SJCRH30 (cell line): Measurements from ENCODE around the gene SCIN. TPM values are rescaled to one million over a fixed set of nuclear protein-coding genes. Genes with fewer than 3 reads are reported as not detected.
"Not testable (repeated sequence)": the region's sequence is repeated elsewhere in the genome, so short reads cannot be mapped to it uniquely, and the experiment has no call there.

Experiments used
- DNase-seq, 2 experiments: peaks; one replicate each; pipeline ENCODE4 v3.0.0-alpha.2; 2015 to 2020
- H3K27ac ChIP-seq: fragments of 250-450 bp; sonication (Bioruptor Pico); 2 replicates; pipeline ENCODE4 v1.5.1; 2020; ENCODE audit warnings: mild to moderate bottlenecking, moderate library complexity
- H3K27me3 ChIP-seq: fragments of 250-450 bp; sonication (Bioruptor Pico); 2 replicates; pipeline ENCODE4 v1.5.1; 2020; ENCODE audit warnings: mild to moderate bottlenecking, moderate library complexity
- H3K36me3 ChIP-seq: fragments of 250-450 bp; sonication (Bioruptor Pico); 2 replicates; pipeline ENCODE4 v1.5.1; 2020; ENCODE audit warnings: mild to moderate bottlenecking, moderate library complexity
- H3K4me1 ChIP-seq: fragments of 250-450 bp; sonication (Bioruptor Pico); 2 replicates; pipeline ENCODE4 v1.5.1; 2020; ENCODE audit warnings: mild to moderate bottlenecking, moderate library complexity
- H3K4me3 ChIP-seq: fragments of 250-450 bp; sonication (Bioruptor Pico); 2 replicates; pipeline ENCODE4 v1.5.1; 2020; ENCODE audit warnings: mild to moderate bottlenecking, moderate library complexity
- H3K9me3 ChIP-seq: fragments of 250-450 bp; sonication (Bioruptor Pico); replicated peaks from 2 replicates; pipeline ENCODE4 v1.5.1; 2020; ENCODE audit warnings: mild to moderate bottlenecking, moderate library complexity
- total RNA-seq: library from RNA; depleted of rRNA; stranded (reverse); fragments of >200 nt; shearing (Covaris generic); gene quantifications from 2 replicates; pipeline ENCODE4 v1.2.3, GENCODE V29; 2014

Gene SCIN
- total RNA-seq, 1 experiment from 2014 or later: not detected

DNA sequence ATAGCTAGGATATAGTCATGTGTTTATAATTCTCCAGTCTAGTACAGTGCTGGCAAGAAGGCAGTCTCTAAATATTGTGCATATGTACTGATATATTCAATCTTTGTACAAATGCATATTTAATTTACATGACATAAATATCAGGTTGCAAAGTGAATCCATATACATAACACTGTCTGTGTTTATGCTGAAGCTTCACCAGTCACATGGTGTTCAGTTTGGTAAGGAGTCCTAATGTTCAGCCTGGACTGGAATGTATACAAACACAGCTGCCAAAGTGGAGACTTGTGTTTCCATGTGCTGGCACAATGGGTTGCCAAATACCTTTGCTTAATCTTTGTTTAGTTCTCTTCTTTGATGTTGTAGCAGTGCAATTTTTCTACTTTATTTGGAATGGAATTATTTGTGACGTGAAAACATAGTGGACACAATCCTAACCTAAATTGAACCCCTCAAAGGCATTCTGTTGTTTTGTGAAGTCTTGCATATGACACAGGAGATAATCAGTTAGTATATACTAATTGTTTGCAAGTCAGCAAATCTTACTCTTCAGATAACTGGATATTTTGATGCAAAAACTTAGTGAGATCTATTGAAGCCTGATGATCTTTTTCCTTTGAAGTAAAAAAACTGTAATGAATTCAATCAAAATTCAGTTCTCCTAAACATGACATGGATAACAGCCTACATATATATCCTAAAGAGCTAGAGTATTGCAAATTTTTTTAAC is 99.6 kb downstream of the SCIN start:
- H3K4me3 ChIP-seq: no peak overlapping the region
- H3K27ac ChIP-seq: no peak overlapping the region
- peaks cover 8% of the 10 kb centered on the region; the same call in 1 of the 2 replicates for H3K4me1 ChIP-seq
- no peaks in the 10 kb centered on the region for H3K27me3 ChIP-seq
- peaks cover 9% of the 10 kb centered on the region; the same call in 1 of the 2 replicates for H3K9me3 ChIP-seq
- H3K36me3 ChIP-seq: no peaks in the 10 kb centered on the region
- DNase-seq: peak; percentile 28 to 44

DNA sequence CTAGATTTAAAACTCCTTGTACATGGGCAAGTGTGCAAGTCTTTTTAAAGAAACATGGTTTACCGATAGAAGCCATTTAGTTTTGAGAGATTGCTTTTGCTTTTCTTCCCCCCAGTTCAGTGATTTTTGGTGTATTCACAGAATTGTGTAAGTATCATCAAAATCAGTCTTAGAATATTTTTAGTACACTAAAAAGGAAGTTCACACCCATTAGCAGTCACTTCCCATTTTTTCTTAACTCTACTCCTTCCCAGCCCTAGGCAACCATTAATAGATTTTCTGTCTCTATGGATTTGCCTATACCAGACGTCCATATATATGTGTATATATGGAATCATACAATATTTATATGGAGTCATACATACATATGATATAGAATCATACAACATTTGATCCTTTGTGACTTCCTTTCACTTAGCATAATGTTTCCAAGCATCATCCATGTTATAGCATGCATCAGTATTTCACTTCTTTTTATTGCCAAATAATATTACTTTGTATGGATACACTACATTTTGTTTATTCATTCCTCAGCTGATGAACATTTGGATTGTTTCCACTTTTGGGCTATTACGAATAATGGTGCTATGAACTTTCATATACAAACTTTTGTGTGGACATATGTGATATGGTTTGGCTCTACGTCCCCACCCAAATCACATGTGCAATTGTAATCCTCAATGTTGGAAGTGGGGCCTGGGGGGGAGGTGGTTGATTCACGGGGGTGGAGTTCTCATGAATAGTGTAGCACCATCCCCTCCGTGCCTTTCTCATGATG is 100.4 kb downstream of the SCIN start:
- no peaks in the 10 kb centered on the region for H3K36me3 ChIP-seq
- DNase-seq: no peak

DNA sequence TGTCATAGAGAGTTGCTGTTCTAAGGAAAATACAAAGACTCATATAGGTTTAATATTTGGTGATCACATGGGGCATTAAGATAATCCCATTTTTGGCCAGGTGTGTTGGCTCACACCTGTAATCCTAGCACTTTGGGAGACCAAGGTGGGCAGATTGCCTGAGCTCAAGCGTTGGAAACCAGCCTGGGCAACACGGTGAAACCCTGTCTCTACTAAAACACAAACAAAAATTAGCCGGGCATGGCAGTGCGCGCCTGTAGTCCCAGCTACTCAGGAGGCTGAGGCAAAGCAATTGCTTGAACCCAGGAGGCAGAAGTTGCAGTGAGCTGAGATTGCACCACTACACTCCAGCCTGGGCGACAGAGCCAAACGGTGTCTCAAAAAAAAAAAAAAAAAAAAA is 102.9 kb downstream of the SCIN start:
- H3K4me1 ChIP-seq, H3K9me3 ChIP-seq, DNase-seq, H3K27ac ChIP-seq, H3K27me3 ChIP-seq, H3K4me3 ChIP-seq, H3K36me3 ChIP-seq: not testable (repeated sequence)

More for the DNA sequence above, 100.4 kb downstream of the SCIN start:
- no peak overlapping the region for H3K4me3 ChIP-seq
- peaks cover 9% of the 10 kb centered on the region; the same call in 1 of the 2 replicates for H3K9me3 ChIP-seq
- no peak overlapping the region for H3K27ac ChIP-seq
- peaks cover 8% of the 10 kb centered on the region; the same call in 1 of the 2 replicates for H3K4me1 ChIP-seq
- no peaks in the 10 kb centered on the region for H3K27me3 ChIP-seq

DNA sequence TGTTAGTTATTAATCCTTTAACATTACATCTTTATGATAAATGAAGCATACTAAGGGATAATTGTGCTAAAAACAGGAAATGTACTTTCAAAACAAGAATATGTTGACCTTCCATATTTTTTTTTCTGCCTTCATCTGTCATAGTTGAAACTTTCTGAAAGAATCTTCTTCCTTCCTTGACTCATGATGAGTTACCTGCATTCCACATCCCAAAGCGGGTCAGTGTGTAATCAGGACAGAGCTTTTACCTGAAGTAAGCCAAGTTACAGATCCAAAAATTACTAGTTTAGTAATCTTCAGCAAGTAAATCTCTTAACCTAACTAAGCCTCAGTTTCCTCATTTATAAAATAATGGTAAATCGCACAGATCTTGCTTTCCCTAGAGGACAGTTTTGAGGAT is 103.5 kb downstream of the SCIN start:
- Histone ChIP-seq H3K27me3 (no peaks in the 10 kb centered on the region), H3K4me3 (no peak overlapping the region), H3K36me3 (no peaks in the 10 kb centered on the region), H3K27ac (no peak overlapping the region), H3K4me1 (peaks cover 8% of the 10 kb centered on the region; the same call in 1 of the 2 replicates), H3K9me3 (no peaks in the 10 kb centered on the region)
- no peak for DNase-seq

DNA sequence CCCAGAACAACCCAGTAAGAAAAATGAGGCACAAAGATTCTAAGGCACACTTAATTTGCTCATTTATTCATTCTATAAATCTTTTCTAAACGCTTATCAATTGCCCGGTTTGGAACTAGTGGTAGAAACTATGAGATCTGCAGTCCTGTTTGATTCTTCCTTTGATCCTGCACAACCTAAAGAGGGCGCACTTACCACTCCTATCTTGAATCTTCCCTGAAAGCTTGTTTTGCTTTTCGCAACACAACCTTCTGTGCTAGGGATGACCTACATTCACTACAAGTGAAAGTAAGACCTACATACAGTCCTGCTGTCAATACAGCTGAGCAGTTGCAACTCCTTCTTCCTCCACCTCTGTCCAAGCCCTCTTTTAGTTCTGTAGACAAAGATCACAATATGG is 104.3 kb downstream of the SCIN start:
- Histone ChIP-seq H3K27me3 (no peaks in the 10 kb centered on the region), H3K27ac (no peak overlapping the region), H3K4me3 (no peak overlapping the region), H3K36me3 (no peaks in the 10 kb centered on the region), H3K4me1 (peaks cover 5% of the 10 kb centered on the region; the same call in 1 of the 2 replicates), H3K9me3 (no peaks in the 10 kb centered on the region)
- peak in 1 of 2 experiments; percentile 30 for DNase-seq

DNA sequence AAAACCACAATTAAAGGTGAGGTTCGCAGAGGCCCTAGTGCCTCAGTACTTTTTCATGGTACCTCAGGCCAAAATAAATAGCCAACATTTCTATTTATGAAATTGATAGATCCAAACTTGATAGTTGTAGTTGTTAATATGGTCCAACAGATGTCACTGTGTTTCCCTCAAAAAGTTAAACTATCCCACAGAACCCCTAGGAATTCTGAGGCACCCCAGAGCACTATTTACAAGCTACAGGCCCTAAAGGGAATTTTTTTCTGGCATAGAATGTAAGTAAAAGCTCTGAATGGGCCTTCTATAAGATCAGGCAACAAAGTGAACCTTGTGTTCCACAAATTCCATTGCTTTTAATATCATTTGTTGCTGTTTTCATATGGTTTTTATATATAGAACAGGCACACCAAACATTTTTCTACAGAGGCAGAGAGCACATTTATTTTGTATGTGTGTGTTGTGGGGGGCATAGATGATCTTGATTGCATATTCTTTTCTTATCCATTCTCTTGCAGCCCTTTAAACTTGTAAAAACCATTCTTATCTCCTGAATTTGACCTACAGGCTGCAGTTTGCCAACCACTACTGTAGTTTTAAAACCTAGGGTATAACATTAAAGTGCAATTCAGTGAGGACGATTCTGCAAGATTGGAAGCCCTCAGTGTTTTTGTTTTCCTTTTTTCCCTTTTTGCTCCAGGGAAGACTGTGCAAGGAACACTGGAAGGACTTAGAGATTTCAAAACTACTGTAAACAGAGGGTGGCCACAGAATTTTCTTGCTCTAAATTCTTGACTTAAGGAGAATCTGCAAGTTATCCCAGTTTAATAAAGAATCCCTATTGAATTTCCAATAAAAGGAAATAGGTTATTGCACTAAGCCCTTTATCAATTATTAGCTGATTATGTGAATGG is 113.4 kb downstream of the SCIN start:
- DNase-seq: peak in 1 of 2 experiments; percentile 27
- no peak overlapping the region for H3K27ac ChIP-seq

DNA sequence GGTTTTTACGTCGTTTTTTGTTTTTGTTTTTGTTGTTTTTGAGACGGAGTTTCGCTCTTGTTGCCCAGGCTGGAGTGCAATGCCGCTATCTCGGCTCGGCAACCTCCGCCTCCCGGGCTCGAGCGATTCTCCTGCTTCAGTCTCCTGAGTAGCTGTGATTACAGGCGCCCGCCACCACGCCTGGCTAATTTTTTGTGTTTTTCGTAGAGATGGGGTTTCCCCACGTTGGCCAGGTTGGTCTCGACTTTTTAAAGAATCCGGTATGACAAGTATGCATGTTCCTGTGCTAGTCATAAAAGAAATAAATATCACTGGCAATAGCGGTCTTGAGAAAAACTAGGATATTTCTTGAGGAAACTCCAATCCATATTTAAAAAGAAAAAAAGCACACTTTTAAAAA is 114.2 kb downstream of the SCIN start:
- Histone ChIP-seq H3K36me3 (no peaks in the 10 kb centered on the region), H3K27me3 (no peaks in the 10 kb centered on the region), H3K9me3 (no peaks in the 10 kb centered on the region), H3K27ac (no peak overlapping the region), H3K4me3 (no peak overlapping the region), H3K4me1 (peaks cover 1% of the 10 kb centered on the region)
- DNase-seq: no peak

More for the DNA sequence above, 113.4 kb downstream of the SCIN start:
- no peaks in the 10 kb centered on the region for H3K36me3 ChIP-seq
- no peaks in the 10 kb centered on the region for H3K4me1 ChIP-seq
- H3K9me3 ChIP-seq: no peaks in the 10 kb centered on the region
- H3K4me3 ChIP-seq: no peak overlapping the region
- no peaks in the 10 kb centered on the region for H3K27me3 ChIP-seq

DNA sequence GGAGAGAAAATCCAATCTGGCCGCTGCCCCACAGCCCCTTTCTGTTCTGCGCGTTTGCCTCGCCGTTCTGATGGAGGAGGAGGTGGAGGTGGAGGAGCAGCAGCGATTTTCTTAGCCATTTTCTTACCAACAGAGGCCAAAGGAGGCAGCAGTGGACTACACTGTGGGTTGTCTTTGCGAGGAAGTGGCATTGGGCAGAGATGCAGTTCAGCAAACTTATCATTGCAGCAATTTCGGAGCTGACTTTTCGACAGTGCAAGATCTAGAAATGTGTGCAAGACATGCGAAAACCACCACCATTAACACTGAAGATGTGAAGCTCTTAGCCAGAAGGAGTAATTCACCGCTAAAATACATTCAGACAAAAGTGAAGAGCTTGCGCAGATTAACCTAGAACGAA is 115.0 kb downstream of the SCIN start:
- no peak overlapping the region for H3K27ac ChIP-seq
- no peaks in the 10 kb centered on the region for H3K36me3 ChIP-seq
- peak in 1 of 2 experiments; percentile 21 for DNase-seq
- H3K4me1 ChIP-seq: peaks cover 4% of the 10 kb centered on the region
- no peak overlapping the region for H3K4me3 ChIP-seq
- no peaks in the 10 kb centered on the region for H3K9me3 ChIP-seq
- H3K27me3 ChIP-seq: no peaks in the 10 kb centered on the region

DNA sequence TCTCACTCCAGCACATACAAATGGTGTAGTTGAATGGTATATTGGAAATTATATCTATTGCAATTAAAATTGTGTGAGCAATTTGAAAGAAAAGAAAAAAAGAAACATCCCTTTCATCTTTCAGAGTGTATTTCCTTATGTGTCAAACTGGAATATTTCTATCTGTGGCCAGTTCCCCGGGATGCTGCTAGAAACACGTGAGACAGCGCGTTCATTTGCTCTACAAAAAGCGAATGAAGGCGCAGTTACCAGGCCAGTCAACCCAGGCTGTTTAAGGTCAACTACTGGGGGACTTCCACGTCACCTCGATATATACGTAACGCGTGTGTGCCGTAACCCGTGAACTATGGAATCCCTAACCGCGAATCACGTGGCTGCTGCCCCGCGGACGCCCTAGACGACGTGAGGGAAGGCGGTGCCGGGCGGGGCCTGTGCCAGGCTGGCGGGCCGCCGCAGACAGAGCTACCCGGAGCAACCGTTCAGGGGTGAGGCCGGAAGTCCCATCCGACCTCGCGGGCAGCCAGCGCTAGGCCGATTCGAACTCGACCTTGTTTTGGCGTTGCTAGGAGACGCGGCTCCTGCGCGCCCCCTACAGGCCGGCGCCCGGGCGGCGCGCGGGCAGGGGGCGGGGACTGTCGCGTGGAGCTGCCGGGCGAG is 115.8 kb downstream of the SCIN start:
- Histone ChIP-seq H3K9me3 (no peaks in the 10 kb centered on the region), H3K27ac (no peak overlapping the region), H3K27me3 (no peaks in the 10 kb centered on the region), H3K4me1 (peaks cover 4% of the 10 kb centered on the region), H3K36me3 (no peaks in the 10 kb centered on the region), H3K4me3 (peak overlapping the region; percentile 65)
- peak; percentile 7 to 17 for DNase-seq

DNA sequence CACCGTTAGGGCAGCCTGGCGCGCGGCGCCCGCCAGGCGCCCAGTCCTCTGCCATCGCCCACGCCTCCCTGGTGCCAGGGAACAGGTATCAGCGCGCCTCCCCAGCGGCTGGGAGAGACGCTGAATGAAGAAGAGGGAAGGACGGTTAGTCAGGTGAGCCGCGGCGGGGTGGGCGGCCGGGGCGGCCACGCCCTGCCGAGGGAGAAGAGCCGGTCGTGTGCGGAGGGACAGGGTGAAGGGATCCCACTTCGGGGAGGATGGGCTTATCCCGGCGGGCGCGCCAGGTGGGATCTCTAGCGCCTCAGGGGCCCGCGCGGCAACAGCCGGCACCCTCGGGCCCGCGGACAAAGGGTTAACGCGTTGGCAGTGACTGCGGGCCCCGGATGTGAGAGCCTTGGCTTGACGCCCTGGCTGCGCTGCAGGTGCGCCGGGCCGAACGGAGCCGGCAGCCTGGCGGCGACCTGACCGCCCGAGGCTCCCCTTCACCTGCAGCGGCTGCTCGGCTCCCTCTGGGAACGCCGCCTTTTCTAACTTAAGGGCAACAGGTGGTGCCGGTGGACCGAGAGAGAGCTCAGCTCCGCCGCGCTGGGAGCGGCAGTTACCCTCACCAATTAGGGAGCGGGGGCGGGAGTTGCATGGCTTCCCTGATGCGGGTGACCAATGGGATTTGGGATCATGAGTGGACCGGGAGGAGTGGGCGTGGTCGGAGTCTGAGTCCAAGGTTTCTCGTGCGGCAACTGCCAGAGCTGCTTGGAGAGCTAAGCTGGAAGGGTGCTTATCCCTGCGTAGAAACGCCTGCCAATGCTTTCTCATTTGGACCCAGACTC is 116.6 kb downstream of the SCIN start, which contains the start of gene ARL4A:
Gene ARL4A (plus strand): TSS at position 743 of the 827 bp plus-strand sequence. CDS start 622 bp downstream, outside the sequence.
- H3K9me3 ChIP-seq: no peaks in the 10 kb centered on the region

DNA sequence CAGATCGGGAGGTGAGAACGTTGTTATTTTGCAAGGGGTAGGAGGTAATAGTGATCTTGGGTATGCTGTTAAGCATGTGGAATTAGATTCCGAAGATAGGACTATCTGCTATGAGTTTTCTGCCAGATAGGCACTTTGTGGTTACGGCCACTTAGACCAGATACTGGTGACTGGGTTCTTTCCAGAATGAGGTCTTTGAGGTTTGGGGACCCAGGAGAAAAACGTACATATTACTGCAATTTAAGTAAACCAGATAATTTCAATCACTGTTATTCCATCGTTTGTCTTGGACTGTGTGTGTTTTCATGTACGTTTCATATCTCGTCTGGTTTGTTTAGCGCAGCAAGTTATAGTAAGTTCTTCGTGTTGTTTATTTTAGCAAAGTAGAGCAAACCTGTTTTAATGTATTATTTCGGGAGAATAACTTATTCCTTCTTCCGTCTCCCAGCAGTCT is 117.2 kb downstream of the SCIN start:
- Histone ChIP-seq H3K4me3 (peak overlapping the region; percentile 65), H3K9me3 (no peaks in the 10 kb centered on the region), H3K36me3 (no peaks in the 10 kb centered on the region), H3K27me3 (no peaks in the 10 kb centered on the region), H3K27ac (no peak overlapping the region), H3K4me1 (peaks cover 4% of the 10 kb centered on the region)
- DNase-seq: no peak

More for the DNA sequence above, 116.6 kb downstream of the SCIN start, which contains the start of gene ARL4A:
- H3K27ac ChIP-seq: 0 out of 2 replicates have a peak within 1 kb of the TSS, but pooled peaks have one; percentile 6
- no peaks in the 10 kb centered on the region for H3K27me3 ChIP-seq
- peak within 1 kb of the TSS; percentile 65 for H3K4me3 ChIP-seq
- no peaks in the 10 kb centered on the region for H3K36me3 ChIP-seq
- H3K4me1 ChIP-seq: peaks cover 4% of the 10 kb centered on the region
- peak; percentile 95 to 98 for DNase-seq

DNA sequence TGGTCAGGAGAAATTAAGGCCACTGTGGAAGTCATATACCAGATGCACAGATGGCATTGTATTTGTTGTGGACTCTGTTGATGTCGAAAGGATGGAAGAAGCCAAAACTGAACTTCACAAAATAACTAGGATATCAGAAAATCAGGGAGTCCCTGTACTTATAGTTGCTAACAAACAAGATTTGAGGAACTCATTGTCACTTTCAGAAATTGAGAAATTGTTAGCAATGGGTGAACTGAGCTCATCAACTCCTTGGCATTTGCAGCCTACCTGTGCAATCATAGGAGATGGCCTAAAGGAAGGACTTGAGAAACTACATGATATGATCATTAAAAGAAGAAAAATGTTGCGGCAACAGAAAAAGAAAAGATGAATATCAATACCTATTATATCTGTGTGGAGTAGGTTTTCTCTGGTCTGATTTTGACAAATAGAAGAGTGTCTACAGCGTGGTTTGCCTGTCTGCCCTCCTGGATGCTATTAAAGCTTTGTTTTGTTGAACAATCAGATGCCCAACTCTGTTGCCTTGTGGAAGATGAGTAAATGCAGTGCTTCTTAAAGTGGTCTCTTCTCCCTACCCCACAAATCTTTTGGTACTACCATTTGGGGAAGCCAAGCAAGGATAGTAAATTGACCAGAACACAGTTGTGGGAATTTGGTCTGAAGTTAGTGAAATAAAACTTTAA is 118.1 kb downstream of the SCIN start:
- DNase-seq, H3K4me1 ChIP-seq, H3K4me3 ChIP-seq: not testable (repeated sequence)

DNA sequence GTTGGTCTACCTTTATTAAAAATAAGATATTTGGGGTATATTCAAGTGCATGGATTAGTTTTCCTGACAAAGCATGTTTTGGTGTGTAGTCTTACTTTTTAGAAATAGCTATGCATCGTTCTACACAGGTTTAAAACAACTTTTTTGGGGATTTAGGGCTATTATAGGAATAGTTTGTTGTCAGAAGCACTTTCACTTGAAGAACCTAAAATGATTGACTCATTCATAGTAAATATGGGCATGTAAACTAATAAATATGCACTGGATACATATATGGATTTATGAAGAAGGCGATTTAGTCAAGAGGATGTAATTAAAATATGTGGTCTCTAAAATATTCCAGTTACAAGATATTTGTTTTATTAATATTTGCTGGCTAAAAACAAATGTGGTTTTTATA is 118.9 kb downstream of the SCIN start:
- Histone ChIP-seq H3K27ac (no peak overlapping the region), H3K36me3 (no peaks in the 10 kb centered on the region), H3K9me3 (no peaks in the 10 kb centered on the region), H3K4me3 (no peak overlapping the region), H3K4me1 (peaks cover 4% of the 10 kb centered on the region), H3K27me3 (no peaks in the 10 kb centered on the region)
- DNase-seq: no peak

More for the DNA sequence above, 118.1 kb downstream of the SCIN start:
- not testable (repeated sequence) for H3K36me3 ChIP-seq, H3K9me3 ChIP-seq, H3K27ac ChIP-seq, H3K27me3 ChIP-seq
